HG03469 (cell line): ENCODE measurements around the gene STAT2.
"Not testable (repeated sequence)": the region's sequence is repeated elsewhere in the genome, so short reads cannot be mapped to it uniquely, and the experiment has no call there.

Experiments
- ATAC-seq: cut with Tn5 transposase; IDR thresholded peaks from one replicate; pipeline ENCODE4 v1.9.1; 2021; ENCODE audit warnings: mild to moderate bottlenecking, moderate library complexity, moderate number of reproducible peaks; ENCODE audit not compliant: unreplicated experiment

STAT2 gene

DNA sequence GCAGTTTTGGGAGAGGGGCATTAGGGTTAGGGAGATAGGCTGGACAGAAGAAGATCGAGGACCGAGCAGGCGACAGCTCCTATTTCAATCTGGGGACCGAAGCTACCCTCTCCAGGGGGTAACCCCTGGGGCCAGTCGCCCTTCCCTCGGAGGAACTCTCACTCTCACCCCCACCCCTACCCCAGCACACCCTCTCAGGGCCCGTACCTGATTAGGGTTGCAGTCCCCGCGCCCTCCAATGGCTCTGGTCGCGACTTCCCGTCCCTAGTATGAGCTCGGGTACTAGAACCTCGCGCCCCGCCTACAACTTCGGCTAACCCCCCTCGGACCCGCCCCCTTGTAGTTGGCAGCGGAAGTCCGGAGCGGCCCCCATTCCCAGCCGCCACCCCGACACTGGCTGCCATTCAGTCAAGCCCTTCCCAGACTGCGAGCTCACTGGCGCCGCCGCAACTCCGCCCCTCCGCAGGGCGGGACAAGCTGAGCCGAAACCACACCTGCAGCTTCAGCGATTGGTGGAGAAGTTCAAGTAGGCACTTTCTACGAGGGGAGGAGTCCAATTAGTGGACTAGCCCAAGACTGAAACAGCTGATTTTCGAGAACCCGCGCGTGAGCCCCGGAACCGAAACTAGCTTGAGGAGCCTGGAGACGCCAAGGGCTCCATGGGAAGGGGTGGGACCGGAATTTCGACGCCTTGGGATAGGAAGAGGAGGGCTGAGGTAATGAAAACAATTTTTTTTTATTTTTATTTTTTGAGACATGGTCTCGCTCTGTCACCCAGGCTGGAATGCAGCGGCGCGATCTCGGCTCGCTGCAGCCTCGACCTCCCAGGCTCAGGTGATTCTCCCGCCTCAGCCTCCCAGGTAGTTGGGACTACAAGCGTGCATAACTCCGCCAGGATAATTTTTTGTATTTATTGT lies at the start of gene STAT2:
TSS of gene STAT2 (minus strand) at position 257 of the 917 bp plus-strand sequence. CDS start 3,536 bp downstream, outside the sequence.
- peak; percentile 90 for ATAC-seq

GRCh38 chr12:56408799-56409417 lies 49.0 kb upstream of the STAT2 start:
- no peak for ATAC-seq

- not testable (repeated sequence) for ATAC-seq
Observed at GRCh38 chr12:56404227-56404626, 44.3 kb upstream of the STAT2 start.

DNA sequence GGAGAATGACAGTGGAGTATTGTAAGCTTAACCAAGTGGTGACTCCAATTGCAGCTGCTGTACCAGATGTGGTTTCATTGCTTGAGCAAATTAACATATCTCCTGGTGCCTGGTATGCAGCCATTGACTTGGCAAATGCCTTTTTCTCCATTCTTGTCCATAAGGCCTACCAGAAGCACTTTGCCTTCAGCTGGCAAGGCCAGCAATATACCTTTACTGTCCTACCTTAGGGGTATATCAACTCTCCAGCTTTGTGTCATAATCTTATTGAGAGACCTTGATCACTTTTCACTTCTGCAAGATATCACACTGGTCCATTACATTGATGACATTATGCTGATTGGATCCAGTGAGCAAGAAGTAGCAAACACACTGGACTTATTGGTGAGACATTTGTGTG lies 41.7 kb upstream of the STAT2 start:
- ATAC-seq = not testable (repeated sequence)

GRCh38 chr12:56401125-56401524 lies 41.2 kb upstream of the STAT2 start:
- ATAC-seq = not testable (repeated sequence)

- ATAC-seq = not testable (repeated sequence)
Observed at GRCh38 chr12:56399466-56399865, 39.6 kb upstream of the STAT2 start.

- no peak for ATAC-seq
Observed at GRCh38 chr12:56398324-56398723, 38.4 kb upstream of the STAT2 start.

- ATAC-seq = no peak
Observed at GRCh38 chr12:56392331-56392730, 32.4 kb upstream of the STAT2 start.

- ATAC-seq = no peak
Observed at GRCh38 chr12:56391721-56392120, 31.8 kb upstream of the STAT2 start.

- no peak for ATAC-seq
Observed at GRCh38 chr12:56389412-56389811, 29.5 kb upstream of the STAT2 start.

DNA sequence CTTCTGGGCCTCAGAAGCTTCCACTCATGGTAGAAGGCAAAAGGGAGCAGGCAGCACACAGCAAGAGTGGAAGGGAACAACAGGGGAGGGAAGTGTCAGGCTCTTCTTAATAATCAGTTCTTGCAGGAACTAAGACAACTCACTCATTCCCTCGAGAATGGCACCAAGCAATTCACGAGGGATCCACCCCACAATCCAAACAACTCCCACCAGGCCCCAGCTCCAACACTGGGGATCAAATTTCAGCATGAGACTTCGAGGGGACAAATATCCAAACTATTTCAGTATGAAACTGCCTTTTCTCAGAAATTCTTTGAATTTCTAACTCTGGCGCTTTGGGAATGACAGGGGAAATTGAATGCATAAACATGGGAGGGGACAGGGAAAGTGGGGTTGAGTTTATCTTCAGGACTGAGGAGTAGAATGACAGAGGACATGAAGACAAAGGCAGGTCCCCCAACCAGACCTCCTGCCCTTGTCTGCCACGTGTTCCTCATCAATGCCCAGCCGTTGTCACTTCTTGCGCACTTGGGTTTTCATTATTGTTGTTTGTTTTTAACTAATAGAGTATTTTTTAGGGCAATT lies 27.3 kb upstream of the STAT2 start:
- ATAC-seq = no peak

DNA sequence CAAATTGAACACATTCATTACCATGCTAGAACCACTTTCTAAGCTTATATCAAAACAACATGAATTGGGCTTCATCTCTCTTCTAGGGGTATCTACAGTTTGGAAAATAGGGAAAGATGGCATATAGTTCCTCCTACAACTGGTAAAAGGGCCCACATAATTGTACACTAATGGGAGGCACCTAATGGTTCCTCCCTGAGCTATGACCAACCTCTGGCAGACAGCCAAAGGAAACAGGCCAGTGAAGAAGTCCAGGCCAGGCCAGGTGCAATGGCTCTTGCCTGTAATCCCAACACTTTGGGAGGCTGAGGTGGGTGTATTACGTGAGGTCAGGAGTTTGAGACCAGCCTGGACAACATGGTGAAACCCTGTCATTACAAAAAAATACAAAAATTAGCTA lies 26.0 kb upstream of the STAT2 start:
- no peak for ATAC-seq

DNA sequence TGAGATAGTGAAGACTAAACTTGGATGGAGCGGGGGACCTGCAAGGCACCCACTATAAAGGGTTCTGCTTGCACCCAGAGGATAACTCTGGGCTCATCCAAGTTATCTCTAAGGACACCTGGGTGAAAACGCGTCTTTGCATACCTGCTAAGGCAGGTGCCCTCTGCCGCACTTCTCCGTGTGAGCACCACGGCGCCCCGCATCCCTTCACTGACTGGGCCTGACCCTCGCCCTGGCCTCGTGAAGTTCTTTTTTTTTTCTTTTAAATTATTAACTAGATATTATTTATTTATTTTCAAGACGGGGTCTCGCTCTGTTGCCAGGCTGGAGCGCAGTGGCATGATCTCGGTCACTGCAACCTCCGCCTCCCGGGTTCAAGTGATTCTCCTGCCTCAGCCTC lies 22.7 kb upstream of the STAT2 start:
- no peak for ATAC-seq

- no peak for ATAC-seq
Observed at GRCh38 chr12:56377989-56378316, 18.0 kb upstream of the STAT2 start.

GRCh38 chr12:56377310-56377988 lies 17.5 kb upstream of the STAT2 start:
- ATAC-seq = no peak

GRCh38 chr12:56375598-56376434 lies 15.9 kb upstream of the STAT2 start:
- no peak for ATAC-seq

GRCh38 chr12:56374726-56375597 lies 15.1 kb upstream of the STAT2 start:
- no peak for ATAC-seq

DNA sequence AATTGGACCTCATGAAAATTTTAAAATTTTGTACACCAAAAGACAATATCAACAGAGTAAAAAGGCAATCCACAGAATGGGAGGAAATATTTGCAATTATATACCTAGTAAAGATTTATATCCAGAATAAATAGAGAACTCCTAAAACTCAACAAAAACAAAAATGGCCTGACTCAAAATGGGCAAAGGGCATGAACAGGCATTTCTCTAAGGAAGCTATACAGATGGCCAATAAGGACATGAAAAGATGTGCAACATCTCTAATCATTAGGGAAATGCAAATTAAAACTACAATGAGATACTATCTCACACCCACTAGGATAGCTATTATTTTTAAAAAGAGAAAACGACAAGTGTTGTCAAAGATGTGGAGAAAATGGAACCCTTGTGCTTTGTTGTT lies 13.6 kb upstream of the STAT2 start:
- no peak for ATAC-seq

DNA sequence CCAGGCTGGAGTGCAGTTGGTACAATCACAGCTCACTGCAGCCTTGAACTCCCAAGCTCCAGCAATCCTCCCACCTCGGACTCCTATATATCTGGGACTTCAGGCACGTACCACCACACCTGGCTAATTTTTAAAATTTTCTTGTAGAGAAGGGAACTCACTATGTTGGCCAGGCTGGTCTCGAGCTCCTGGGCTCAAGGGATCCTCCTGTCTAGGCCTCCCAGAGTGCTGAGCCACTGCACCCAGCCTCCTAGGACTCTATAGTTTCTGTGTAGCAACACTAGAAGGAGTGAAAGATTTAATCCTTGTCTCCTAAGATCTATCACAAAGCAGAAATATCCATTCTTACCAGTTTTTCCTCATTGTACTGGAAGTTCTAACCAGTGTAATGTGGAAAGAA lies 7.0 kb upstream of the STAT2 start:
- ATAC-seq = no peak
